ENCODE data around the gene XXYLT1.

DNA sequence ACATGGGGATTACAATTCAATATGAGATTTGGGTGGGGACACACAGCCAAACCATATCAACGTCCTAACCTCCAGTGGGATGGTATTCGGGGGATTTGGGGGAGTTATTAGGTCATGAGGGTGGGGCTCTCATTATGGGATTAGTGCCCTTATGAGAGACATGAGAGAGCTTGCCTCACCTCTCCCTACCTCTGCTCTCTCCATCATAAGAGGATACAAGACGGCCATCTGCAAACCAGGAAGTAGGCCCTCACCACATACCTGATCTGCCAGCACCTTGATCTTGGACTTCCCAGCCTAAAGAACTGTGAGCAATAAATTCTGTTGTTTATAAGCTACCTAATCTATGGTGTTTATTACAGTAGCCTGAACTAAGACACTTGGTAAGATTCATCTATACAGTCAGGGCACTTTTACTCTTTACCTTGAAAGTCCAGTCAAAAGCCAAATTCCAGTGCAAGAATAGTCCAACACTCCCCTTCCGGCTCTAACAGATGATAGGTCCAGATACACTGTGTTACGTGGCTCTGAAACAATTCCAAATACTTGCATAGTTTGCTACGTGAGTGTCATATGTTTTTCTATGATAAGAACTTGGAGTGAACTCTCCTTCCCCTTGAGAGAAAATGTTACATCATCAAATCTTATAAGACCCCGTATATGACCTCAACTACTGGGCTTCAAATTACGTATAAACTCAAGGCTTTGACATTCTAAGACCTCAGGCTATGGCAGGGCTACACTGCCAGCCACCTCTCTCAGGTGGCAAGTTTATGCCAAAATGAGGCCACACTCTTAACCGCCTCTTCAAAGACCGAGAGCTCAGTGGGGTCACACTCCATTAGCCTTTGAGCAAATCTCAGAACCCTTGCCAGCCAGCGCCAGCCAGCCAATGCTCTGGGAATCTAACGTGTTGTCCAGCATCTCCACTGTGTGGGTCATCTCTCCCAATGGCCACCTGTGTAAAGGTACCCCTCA, 129.9 kb downstream of the XXYLT1 start:
- TF ChIP-seq, protein P1, sequence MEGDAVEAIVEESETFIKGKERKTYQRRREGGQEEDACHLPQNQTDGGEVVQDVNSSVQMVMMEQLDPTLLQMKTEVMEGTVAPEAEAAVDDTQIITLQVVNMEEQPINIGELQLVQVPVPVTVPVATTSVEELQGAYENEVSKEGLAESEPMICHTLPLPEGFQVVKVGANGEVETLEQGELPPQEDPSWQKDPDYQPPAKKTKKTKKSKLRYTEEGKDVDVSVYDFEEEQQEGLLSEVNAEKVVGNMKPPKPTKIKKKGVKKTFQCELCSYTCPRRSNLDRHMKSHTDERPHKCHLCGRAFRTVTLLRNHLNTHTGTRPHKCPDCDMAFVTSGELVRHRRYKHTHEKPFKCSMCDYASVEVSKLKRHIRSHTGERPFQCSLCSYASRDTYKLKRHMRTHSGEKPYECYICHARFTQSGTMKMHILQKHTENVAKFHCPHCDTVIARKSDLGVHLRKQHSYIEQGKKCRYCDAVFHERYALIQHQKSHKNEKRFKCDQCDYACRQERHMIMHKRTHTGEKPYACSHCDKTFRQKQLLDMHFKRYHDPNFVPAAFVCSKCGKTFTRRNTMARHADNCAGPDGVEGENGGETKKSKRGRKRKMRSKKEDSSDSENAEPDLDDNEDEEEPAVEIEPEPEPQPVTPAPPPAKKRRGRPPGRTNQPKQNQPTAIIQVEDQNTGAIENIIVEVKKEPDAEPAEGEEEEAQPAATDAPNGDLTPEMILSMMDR (IDR thresholded peaks at IDR 0.05) = no peak
- TF ChIP-seq, protein P2, sequence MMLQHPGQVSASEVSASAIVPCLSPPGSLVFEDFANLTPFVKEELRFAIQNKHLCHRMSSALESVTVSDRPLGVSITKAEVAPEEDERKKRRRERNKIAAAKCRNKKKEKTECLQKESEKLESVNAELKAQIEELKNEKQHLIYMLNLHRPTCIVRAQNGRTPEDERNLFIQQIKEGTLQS (CRISPR knock-in tag; conservative IDR thresholded peaks at IDR 0.05) = no peak
- TF ChIP-seq, protein P3, sequence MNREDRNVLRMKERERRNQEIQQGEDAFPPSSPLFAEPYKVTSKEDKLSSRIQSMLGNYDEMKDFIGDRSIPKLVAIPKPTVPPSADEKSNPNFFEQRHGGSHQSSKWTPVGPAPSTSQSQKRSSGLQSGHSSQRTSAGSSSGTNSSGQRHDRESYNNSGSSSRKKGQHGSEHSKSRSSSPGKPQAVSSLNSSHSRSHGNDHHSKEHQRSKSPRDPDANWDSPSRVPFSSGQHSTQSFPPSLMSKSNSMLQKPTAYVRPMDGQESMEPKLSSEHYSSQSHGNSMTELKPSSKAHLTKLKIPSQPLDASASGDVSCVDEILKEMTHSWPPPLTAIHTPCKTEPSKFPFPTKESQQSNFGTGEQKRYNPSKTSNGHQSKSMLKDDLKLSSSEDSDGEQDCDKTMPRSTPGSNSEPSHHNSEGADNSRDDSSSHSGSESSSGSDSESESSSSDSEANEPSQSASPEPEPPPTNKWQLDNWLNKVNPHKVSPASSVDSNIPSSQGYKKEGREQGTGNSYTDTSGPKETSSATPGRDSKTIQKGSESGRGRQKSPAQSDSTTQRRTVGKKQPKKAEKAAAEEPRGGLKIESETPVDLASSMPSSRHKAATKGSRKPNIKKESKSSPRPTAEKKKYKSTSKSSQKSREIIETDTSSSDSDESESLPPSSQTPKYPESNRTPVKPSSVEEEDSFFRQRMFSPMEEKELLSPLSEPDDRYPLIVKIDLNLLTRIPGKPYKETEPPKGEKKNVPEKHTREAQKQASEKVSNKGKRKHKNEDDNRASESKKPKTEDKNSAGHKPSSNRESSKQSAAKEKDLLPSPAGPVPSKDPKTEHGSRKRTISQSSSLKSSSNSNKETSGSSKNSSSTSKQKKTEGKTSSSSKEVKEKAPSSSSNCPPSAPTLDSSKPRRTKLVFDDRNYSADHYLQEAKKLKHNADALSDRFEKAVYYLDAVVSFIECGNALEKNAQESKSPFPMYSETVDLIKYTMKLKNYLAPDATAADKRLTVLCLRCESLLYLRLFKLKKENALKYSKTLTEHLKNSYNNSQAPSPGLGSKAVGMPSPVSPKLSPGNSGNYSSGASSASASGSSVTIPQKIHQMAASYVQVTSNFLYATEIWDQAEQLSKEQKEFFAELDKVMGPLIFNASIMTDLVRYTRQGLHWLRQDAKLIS (CRISPR knock-in tag; IDR thresholded peaks at IDR 0.05; ENCODE audit: borderline replicate concordance) = no peak
- TF ChIP-seq NR1H2 (CRISPR knock-in tag; IDR thresholded peaks at IDR 0.05) (no peak), KAT7 (CRISPR knock-in tag; IDR thresholded peaks at IDR 0.05; ENCODE audit: borderline replicate concordance) (no peak), GABPB1 (CRISPR knock-in tag; IDR thresholded peaks at IDR 0.05) (no peak), ZNF121 (CRISPR knock-in tag; IDR thresholded peaks at IDR 0.05) (no peak), CREM (CRISPR knock-in tag; IDR thresholded peaks at IDR 0.05) (no peak), ELF4 (CRISPR knock-in tag; IDR thresholded peaks at IDR 0.05; ENCODE audit: low read depth) (no peak), SP1 (CRISPR knock-in tag; conservative IDR thresholded peaks at IDR 0.05) (no peak), CREB1 (CRISPR knock-in tag; IDR thresholded peaks at IDR 0.05) (no peak), NFYB (CRISPR knock-in tag; conservative IDR thresholded peaks at IDR 0.05; ENCODE audit: low read depth) (no peak)
- TF ChIP-seq, protein P4, sequence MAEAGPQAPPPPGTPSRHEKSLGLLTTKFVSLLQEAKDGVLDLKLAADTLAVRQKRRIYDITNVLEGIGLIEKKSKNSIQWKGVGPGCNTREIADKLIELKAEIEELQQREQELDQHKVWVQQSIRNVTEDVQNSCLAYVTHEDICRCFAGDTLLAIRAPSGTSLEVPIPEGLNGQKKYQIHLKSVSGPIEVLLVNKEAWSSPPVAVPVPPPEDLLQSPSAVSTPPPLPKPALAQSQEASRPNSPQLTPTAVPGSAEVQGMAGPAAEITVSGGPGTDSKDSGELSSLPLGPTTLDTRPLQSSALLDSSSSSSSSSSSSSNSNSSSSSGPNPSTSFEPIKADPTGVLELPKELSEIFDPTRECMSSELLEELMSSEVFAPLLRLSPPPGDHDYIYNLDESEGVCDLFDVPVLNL (CRISPR knock-in tag; IDR thresholded peaks at IDR 0.05; ENCODE audit: borderline replicate concordance, low read depth) = no peak
- TF ChIP-seq, protein P5, sequence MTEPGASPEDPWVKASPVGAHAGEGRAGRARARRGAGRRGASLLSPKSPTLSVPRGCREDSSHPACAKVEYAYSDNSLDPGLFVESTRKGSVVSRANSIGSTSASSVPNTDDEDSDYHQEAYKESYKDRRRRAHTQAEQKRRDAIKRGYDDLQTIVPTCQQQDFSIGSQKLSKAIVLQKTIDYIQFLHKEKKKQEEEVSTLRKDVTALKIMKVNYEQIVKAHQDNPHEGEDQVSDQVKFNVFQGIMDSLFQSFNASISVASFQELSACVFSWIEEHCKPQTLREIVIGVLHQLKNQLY (CRISPR knock-in tag; IDR thresholded peaks at IDR 0.05) = no peak

All from WTC11 (cell line).